NCI-H82 treated with DMSO at 0.1 percent for 48 hours (cell line): ENCODE data around the gene RASD2.
A peak's percentile ranks its signal among the peaks of the same experiment; 100 is the strongest.

Experiments used
- DNase-seq: peaks from one replicate; lab custom pipeline; 2025; ENCODE audit not compliant: unreplicated experiment; lab: John Stamatoyannopoulos, UW

The RASD2 gene

DNA sequence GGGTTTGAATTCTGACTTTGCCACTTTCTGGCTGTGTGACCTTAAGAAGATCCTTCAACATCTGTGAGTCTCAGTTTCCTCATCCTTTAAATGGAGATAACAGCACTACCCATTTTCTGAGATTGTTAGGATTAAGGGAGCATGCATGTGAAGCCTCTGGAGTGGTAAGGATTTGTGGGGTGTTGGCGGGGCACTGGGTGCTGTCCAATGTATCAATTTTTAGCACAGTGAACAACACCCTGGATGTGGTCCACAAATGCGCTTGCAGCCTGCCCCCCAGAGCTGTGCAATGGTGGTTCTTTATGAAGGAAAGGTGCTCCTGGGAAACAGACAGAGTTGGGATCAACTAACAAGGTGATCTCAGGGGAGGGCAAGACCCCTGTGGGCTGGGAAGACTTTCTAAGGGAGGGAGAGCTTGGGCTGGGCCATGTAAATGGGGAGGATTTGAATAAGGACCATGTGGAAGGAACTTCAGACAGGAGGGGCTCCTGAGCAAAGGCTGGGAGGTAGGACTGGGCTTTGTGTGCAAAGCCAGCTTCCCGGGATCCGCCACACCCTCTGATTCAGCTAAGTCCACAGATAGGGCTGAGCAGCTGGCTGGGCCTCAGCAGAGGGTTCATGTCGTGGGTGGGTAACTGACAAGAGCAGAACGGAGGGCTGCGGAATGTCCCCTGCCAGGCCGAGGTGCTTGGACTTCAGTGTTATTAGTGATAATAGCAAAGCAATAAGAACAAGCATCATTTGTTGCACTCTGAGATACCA lies 22.7 kb upstream of the RASD2 start:
- DNase-seq: no peak

DNA sequence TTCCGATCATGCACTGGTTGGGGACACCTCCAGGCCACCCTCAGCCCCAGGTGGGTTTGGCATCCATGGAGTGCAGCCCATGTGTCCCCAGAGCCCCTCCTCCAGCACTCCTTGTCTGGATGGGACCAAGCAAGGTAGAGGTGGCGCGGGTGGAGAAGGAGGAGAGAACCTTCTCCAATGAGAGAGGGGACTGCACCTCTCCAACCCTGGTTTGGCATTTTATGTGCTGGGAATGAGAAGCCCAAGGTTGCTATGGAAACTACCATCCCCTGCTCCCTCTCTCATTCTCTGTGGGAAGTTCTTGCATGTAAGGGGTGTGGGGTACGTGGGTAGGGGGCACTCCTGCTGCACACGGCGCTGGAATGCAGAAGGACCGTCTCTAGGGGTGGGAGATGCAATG lies 21.8 kb upstream of the RASD2 start:
- no peak for DNase-seq

DNA sequence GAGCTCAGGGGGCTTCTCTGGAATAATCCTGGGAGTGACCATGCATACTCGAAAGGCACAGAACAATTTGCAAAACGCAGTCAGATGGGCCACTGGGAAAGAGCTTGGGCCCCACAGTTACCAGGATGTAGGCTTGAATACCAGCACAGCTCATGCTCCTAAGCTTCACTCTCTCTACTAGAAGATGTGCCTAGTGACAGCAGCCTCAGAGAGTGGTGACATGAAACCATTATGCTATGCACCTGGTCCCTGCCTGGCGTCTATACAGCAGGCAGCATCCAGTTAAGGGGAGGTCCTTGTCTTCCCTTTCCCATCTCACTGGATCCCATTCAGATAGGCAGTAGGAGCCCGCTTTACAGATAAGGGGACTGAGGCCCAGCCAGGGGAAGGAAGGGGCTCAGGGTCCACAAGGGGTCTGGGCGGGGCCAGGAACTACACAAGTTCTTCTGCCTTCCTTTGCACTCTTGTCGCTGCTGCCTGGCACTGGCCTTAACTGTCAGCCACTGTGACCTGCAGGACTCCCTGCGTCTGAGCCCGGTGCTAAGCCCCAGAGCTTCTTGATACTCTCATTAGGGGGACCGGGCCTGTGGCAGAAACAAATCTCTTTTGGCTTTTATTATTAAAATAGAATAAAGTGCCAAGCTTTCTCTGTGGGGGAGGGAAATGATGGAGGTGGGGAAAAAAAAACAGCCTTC lies 21.2 kb upstream of the RASD2 start:
- no peak for DNase-seq

DNA sequence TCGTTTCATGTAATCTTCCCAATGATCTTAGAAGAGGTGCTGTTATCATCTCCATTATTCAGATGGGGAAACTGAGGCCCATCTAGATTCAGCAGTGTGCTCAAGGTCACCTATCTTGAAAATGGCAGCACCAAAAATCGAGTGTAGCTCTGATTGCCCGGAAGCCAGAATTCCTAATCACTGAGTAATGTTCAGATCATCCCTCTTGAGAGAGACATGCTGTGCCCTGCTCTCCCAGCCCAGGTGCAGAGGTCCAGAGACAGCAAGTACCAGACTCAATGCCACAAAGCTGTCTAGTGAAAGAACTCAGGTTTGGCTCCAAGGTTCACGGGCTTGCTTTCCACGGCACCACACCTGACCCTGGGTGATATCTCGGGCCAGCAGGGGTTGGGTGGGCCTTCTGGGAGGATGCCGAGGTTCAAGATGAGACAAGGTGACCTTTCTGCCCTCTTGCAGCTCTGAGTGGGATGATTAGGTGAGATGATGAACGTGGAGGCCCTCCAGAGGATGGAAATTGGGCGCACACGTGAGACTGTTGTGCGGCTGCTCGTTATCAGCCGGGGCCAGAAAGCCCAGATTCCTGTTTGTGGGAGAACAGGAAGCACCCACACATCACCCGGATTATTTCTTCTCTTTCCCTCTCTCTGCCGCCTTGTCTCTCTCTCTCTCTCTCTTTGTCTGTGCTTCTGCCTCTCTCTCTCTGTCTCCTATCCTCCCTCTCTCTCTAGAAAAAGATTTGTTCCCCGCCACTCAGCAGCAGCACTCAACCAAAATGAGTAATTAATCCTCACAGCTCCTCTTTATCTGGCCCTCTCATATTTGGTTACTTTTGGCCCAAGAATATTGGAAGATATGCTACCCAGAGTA lies 19.0 kb upstream of the RASD2 start:
- no peak for DNase-seq

DNA sequence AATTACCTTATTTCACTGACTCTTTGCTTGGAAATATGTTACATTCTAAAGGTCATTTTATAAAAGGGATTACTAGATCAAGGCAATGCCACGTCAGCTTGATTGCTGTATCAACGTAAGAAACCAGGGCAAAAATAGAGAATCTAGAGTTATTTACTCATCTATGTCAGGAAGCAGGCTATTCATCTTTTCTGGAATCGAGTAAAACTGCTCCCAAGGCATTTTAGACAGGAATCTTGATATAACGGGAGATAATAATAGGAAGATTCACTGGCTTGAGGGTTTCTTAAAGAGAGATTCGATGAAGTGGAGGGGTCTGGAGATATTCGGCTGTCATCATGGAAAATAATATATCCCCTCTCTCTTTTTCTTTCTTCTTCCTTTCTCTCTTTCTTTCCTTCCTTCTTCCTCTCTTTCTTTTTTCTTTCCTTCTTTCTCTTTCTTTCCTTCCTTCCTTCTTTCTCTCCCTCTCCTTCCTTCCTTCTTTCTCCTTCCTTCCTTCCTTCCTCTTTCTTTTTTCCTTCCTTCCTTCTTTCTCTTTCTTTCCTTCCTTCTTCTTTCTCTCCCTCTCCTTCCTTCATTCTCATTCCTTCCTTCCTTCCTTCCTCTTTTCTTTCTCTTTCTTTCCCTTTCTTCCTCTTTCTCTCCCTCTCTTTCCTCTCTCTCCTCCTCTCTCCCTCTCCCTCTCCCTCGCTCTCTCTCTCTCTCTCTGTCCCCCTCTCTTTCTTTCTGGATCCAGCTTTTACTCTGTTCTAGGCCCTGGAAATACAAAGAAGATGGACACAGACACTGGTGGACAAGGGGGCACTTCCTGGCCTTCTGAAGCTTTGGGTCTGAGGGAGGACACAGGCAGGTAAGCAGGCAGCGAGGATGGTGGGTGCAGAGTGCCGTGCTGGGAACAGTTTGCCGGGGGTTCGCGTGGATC lies 18.1 kb upstream of the RASD2 start:
- DNase-seq: no peak

DNA sequence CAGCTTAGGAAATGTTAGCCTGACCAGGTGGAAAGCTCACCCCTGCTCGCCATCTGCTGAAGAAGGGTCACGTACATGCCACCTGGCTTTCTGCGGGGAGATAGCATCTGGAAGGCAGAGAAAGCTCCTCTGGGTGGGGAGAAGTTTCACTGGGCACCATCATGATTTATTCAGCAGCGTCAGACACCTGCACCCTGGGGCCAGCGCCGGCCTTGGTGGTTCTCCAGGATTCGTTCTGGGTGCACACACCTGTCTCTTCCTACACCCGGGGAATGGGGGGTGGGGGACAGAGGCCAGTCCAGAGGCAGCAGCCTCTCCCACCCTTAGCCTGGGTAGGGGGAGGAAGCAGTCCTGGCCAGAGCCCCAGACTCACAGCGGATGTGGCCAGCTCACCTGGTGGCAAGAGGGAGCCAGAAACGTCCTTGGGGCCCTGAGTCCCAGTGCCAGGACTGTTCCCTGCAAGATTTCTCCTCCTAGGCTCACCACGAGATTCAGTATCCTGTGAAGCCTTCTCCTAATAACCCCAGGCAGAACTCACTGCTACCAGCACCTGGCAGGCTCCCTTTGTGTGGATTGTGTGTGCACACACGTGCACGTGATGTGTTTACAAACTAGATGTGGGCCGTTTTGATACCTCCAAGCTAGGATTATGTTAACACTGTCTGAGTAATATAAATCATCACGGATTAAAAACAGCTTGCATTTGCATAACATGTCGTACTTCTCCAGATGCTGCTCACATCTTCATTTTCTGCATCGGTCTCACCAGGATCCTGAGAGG lies 17.3 kb upstream of the RASD2 start:
- peak; percentile 66 for DNase-seq

DNA sequence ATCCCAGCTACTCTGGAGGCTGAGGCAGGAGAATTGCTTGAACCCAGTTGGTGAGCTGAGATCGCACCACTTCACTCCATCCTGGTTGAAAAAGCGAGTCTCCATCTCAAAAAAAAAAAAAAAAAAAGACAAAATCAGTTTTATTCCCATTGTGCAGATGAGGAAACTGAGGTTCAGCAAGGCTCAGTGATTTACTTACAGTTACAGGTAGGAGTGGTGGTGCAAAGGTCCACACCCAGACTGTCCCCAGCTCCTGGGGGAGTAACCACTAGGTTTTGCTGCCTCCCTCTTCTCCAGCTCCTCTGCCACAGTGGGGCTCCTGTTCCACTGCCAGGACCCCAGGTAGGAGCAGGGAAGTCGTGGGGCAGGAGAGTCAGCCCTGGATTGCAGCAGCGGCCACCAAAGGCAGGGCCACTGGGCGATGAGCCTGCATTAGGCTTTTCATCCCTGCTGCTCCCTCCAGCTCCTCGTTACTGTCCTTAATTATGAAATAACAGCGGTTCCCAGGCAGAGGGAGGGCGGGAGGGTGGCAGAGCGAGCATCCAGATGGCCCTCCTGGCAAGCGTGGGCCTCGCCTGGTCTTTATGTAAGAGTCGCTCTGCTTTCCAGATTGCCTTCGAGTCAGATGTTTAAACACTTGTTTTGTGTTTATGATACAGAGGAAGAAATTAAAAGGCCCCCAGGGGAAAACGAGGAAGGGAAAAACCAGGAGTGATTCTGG lies 15.5 kb upstream of the RASD2 start:
- DNase-seq: peak; percentile 33

DNA sequence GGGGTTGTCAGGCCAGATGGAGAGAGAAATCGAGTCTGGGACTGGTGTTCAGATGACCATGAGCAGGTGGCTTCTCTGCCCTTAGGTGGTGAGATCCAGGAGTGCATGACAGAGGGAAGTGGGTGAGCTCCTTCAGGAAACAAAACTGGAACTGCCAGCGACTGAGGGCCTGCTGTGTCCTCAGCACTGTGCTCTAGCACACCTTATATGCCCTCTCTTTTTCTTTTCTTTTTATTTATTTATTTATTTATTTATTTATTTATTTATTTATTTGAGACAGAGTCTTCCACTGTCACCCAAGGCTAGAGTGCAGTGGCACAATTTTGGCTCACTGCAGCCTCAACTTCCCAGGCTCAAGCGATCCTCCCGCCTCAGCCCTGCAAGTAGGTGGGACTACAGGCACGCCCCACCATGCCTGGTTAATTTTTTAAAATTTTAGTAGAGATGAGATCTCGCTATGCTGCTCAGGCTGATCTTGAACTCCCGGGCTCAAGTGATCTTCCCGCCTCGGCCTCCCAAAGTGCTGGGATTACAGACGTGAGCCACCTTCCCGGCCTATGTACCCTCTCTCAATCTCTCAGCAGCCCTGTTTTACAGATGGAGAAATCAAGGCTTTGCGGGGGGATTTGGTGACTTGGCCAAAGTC lies 14.8 kb upstream of the RASD2 start:
- DNase-seq: no peak

DNA sequence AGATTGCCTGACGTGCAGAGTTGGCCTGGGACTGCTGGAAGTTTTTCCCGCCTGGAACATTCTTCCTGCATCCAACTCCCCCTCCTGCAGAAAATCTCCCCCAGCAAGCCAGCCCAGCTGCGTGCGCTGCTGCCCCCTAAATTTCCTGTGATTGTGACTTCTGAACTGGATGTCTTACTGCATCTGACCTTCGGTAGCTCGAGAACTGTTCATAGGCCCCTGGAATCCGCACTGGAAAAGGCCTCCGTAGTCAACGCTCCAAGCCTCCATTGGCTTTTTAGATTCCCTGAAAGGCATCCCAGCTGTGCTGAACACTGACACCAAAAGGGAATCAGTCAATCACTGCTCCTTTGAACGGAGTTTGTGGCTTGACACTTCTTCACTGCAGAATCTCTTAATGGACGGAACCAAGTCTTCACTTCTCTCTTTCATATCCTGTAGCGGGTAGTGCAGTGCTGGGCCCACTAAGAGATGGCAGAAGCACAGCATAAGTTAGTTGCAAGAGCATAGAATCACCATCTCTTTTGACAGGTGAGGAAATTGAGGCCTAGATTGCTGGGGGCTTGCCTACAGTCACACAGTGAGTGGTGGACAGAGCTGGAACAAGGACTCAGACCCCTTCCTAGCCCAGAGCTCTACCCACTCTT lies 14.2 kb upstream of the RASD2 start:
- DNase-seq: no peak

DNA sequence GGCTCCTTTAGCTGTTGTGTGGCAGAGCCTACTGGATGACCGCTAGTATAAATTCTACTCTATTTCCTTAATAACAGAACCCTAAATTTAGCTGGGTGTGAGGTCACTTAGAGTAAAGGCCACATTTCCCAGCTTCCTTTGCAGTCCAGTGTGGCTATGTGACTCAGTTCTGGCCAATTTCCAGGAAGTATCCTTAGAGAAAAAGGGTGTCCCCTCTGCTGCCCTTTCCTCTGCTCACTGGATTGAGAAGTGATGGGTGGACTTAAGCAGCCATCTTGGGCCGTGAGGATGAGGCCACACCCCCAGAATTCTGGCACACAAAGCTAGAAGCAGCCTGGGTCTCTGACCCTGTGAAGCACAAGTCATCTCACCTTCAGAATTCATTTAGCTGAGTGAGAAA lies 11.7 kb upstream of the RASD2 start:
- no peak for DNase-seq

DNA sequence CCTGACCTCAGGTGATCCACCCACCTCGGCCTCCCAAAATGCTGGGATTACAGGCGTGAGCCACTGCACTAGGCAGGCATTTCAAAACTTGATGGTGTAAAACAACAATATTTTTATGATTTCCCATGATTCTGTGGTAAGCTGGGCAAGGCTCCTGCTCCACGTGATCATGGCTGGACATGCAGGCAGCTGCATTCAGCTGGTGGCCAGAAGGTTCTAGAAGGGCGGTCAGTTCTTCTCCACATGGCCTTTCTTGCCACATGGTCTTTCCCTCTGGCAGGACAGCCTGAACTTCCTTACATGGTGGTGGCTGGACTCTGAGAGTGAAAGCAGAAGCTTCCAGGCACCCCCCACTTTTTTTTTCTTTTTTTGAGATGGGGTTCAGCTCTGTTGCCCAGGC lies 9.9 kb upstream of the RASD2 start:
- no peak for DNase-seq

DNA sequence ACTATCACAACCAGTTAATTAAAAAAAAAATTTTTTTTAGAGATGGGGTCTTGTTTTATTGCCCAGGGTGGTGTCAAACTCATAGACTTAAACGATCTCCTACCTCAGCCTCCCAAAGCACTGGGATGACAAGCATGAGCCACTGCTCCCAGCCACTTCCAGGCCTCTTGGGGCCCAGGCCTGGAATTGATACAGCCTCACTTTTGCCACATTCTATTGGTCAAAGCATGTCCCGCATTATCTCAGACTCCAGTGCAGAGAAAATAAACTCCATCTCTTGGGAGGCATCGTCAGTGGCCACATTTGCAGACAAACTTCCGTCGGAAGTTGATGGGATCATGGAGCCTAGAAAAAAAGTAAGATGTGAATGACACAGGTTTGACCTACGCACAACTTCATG lies 9.4 kb upstream of the RASD2 start:
- no peak for DNase-seq

DNA sequence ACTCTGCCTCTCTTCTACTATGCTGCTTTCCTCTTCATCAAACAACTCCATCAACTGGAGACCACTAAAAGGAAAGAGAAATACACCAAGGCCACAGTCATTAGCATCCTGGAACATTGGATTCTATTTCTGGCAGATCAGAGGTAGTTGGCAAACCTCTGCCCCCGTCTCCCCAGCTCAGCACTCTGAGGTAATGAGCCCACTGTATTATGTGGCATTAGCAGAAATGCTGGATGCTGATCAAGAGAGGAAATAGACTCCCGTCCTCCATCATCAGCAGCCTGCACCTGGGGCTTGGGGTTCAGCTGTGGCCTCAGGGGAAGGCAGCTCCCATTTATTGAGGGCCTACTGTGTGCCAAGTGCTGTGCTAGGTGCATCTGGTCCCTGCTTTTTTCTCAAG lies 9.0 kb upstream of the RASD2 start:
- DNase-seq: no peak

DNA sequence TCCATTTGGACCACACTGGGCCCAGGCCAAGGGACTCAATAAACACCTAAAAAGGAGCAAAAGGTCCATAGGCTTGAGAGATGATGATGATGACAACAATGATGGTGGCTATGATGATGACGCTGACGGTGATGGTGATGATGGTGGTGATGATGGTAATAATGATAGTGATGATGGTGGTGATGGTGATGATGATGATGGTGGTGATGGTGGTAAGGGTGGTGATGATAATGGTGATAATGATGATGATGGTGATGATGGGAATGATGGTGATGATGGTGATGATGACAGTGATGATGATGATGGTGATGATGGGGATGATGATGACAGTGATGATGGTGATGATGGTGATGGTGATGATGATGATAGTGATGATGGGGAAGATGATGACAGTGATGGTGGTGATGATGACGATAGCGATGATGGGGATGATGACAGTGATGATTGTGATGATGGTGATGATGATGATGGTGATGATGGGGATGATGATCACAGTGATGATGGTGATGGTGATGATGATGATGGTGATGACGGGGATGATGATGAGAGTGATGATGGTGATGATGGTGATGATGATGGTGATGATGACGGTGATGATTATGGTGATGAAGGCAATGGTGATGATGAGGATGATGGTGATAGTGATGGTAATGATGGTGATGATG lies 7.1 kb upstream of the RASD2 start:
- no peak for DNase-seq

DNA sequence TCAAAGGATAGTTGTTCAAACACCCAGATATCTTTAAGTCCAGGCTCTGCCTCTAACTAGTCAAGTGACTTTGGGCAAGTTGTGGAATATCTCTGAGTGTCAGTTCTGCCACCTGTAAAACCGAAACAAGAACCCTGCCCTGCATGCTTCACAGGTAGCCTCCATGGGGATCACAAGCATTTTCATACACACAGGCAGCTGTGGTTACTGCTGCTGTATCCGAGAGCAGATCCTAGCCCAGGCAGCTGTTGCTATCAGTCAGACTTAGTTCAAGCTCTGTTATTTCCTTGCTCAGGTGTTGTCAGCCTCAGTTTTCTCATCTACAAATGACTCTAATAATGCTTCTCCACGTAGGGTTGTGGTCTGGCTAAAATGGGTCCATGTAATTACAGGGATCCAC lies 6.5 kb upstream of the RASD2 start:
- no peak for DNase-seq

DNA sequence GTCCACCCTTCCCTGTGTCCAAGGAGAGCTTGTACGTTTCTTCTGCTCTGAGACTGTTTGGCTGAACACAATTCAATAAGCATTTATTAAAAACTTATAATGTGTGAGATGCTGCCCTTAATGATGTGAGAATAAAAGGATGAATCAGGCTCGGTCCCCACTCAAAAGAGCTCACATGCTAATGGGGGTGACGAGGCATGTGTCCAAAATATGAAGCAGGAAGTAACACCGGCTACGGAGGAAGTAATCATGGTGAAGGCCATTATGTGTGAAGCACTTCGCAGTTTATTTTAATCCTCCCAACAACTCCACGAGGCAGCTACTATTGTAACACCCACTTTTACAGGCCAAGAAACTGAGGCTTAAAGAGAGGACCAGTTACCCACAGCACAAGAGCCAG lies 3.4 kb upstream of the RASD2 start:
- no peak for DNase-seq

DNA sequence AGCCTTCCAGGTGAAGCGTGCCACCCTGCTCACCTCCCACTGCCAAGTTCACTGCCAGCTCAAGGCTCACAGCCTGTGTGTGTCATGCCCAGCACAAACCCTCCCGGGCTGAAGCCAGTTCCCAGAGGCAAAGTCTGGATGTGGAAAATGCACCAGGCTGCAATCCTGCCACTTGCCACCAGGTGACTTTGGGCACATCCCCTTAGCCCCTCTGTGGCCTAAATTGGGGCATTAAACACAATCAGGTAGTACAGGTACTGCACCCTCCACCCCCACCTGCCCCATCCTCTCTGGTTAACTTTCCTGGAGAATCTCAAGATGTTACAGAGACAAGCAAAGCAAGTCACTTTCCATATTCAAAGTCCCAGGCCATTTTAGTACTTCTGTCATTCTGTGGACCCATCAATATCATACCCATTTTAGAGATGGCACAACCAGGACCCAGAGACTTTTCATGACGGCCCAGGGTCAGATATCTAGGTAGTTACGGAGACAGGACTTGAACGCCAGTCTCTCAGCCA lies 1.8 kb upstream of the RASD2 start:
- DNase-seq: no peak

DNA sequence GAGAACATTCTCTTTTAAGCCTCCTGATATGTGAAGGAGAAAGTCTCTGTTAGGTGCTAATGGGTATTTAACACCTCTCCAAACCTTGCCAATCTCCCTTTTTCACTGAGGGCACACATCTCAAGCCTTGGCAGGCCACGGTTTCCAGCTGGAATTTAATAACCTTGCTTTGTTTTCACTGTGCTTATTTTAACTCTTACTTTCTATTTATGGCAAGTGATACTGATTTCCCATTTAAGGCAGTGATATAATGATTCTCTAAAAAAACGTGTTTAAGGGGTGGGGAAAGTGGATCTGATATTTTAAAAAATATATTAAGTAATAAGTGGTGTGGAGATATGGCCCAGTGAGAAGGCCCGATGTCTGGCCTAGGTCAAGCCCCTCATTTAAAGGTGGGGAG lies 1.1 kb upstream of the RASD2 start:
- no peak for DNase-seq
